A673 (cell line): ENCODE data around the gene NRXN3. TPM values are rescaled to one million over a fixed set of nuclear protein-coding genes. Genes with fewer than 3 reads are reported as not detected.

ENCODE experiments used
- BruUV-seq: library from RNA; stranded (reverse); fragments of 400-500 nt; replicated peaks from 2 replicates; lab custom pipeline; 2021; lab: Mats Ljungman, UMichigan
- CTCF ChIA-PET: fragments of 300-600 bp; sonication (Branson Sonifier 250); formaldehyde crosslinking; loops from one replicate; lab custom pipeline; 2022; ENCODE audit warnings: antibody characterized with exemption; lab: Charles Lee
- POLR2A ChIA-PET: fragments of 300-600 bp; sonication (Branson Sonifier 250); formaldehyde crosslinking; loops from one replicate; lab custom pipeline; 2022; ENCODE audit warnings: antibody characterized with exemption; ENCODE audit not compliant: low non-redundant PET; lab: Charles Lee
- DNase-seq: peaks from one replicate; pipeline ENCODE4 v3.0.0-alpha.2; 2015; ENCODE audit warnings: low spot score
- H3K27ac ChIP-seq: fragments of 200-600 bp; sonication (generic); 2 replicates; pipeline ENCODE4 v1.5.1; 2016; ENCODE audit warnings: mixed run types, low read depth, mild to moderate bottlenecking, mixed read lengths, antibody characterized with exemption, low read length; ENCODE audit not compliant: poor library complexity, severe bottlenecking
- H3K27me3 ChIP-seq: fragments of 200-600 bp; sonication (generic); replicated peaks from 2 replicates; pipeline ENCODE4 v1.6.1; 2017; ENCODE audit warnings: mixed run types, low read depth, mild to moderate bottlenecking, mixed read lengths, antibody characterized with exemption, low read length; ENCODE audit not compliant: insufficient read depth, poor library complexity
- H3K36me3 ChIP-seq: fragments of 200-600 bp; sonication (generic); 2 replicates; pipeline ENCODE4 v1.6.1; 2016; ENCODE audit warnings: mixed run types, mild to moderate bottlenecking, mixed read lengths, antibody characterized with exemption, low read length; ENCODE audit not compliant: insufficient read depth, poor library complexity, severe bottlenecking
- H3K4me1 ChIP-seq: fragments of 200-600 bp; sonication (generic); 2 replicates; pipeline ENCODE4 v1.6.1; 2017; ENCODE audit warnings: mixed run types, mild to moderate bottlenecking, mixed read lengths, antibody characterized with exemption, low read length; ENCODE audit not compliant: insufficient read depth, poor library complexity, severe bottlenecking
- H3K4me3 ChIP-seq: fragments of 200-600 bp; sonication (generic); 2 replicates; pipeline ENCODE4 v1.5.1; 2016; ENCODE audit warnings: low read depth, mixed run types, mild to moderate bottlenecking, mixed read lengths, low read length; ENCODE audit not compliant: poor library complexity, severe bottlenecking
- H3K9me3 ChIP-seq: fragments of 200-600 bp; sonication (generic); 2 replicates; pipeline ENCODE4 v1.6.1; 2016; ENCODE audit warnings: mixed run types, low read depth, mild to moderate bottlenecking, mixed read lengths, antibody characterized with exemption, low read length; ENCODE audit not compliant: poor library complexity, severe bottlenecking
- EZH2 ChIP-seq: fragments of 200-600 bp; sonication (generic); IDR thresholded peaks from 2 replicates; pipeline ENCODE4 v1.6.1; 2017; ENCODE audit warnings: borderline replicate concordance, low read depth, mild to moderate bottlenecking, mixed read lengths, antibody characterized with exemption, low read length; ENCODE audit not compliant: poor library complexity, severe bottlenecking
- intact Hi-C: fragments of 100-400 bp; cut with micrococcal nuclease; formaldehyde crosslinking; loops from one replicate; pipeline ENCODE4 v1.10.0; 2022; ENCODE audit not compliant: unreplicated experiment
- total RNA-seq: library from RNA; stranded (reverse); gene quantifications from 2 replicates; pipeline ENCODE4 v1.2.3, GENCODE V29; 2021
- TF ChIP-seq, protein P1 (sequence below): fragments of 300-800, 200-600 bp; sonication (generic); conservative IDR thresholded peaks from 2 replicates; pipeline ENCODE4 v1.5.1; 2017; ENCODE audit warnings: low read depth, mild to moderate bottlenecking, antibody characterized with exemption, low read length, moderate library complexity, mixed read lengths

Gene NRXN3
- total RNA-seq, 1 experiment from 2014 or later: 0.21 TPM

DNA sequence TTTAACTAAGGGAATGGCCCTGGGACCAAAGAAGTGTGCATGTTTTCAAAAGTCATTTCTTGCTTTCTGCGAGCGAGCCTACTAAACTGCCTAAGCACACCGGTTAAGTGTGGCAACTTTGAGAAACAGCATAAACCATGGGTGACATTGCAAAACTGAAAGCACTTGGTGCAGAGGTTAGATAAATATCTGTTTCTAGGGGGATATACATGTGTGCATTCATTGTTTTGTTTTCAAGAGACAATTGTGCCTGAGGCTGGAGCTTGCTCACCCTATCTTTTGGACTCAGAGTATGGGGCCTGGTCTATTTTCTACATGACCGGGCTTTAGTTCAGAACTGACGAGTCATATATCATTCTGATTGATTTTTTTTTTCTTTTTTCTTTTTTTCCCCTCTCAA, 923.4 kb downstream of the NRXN3 start:
- intact Hi-C loops: no loop called here
- Histone ChIP-seq H3K27ac (no peak overlapping the region), H3K4me3 (no peak overlapping the region), H3K9me3 (no peaks in the 10 kb centered on the region), H3K27me3 (peaks cover 3% of the 10 kb centered on the region), H3K36me3 (no peaks in the 10 kb centered on the region), H3K4me1 (no peaks in the 10 kb centered on the region)
- TF ChIP-seq, protein P1, sequence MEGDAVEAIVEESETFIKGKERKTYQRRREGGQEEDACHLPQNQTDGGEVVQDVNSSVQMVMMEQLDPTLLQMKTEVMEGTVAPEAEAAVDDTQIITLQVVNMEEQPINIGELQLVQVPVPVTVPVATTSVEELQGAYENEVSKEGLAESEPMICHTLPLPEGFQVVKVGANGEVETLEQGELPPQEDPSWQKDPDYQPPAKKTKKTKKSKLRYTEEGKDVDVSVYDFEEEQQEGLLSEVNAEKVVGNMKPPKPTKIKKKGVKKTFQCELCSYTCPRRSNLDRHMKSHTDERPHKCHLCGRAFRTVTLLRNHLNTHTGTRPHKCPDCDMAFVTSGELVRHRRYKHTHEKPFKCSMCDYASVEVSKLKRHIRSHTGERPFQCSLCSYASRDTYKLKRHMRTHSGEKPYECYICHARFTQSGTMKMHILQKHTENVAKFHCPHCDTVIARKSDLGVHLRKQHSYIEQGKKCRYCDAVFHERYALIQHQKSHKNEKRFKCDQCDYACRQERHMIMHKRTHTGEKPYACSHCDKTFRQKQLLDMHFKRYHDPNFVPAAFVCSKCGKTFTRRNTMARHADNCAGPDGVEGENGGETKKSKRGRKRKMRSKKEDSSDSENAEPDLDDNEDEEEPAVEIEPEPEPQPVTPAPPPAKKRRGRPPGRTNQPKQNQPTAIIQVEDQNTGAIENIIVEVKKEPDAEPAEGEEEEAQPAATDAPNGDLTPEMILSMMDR: no peak
- TF ChIP-seq EZH2: no peak
- BruUV-seq: no TSS peak
- CTCF ChIA-PET: no interaction called here
- POLR2A ChIA-PET: no interaction called here
- DNase-seq: no peak

DNA sequence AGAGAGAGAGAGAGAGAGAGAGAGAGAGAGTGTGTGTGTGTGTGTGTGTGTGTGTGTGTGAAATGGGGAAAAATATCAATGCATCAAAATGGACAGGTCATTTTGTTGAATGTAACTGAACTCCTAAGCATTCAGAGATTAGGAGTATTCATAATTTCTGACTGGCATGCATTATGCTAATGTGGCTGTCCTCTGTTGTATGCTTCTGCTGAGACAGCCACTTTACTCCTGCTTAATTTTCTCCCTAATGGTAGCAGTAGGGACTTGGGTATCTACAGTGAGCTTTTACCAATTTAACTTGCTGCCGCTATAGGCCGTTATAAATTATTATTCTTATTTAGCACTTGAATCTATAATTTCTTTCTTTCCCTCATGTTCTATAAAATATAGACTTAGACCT, 924.8 kb downstream of the NRXN3 start:
- Histone ChIP-seq H3K27ac (no peak overlapping the region), H3K4me3 (no peak overlapping the region), H3K36me3 (no peaks in the 10 kb centered on the region), H3K4me1 (no peaks in the 10 kb centered on the region), H3K9me3 (no peaks in the 10 kb centered on the region), H3K27me3 (peaks cover 3% of the 10 kb centered on the region)
- intact Hi-C loops: no loop called here
- no peak for DNase-seq
- ChIA-PET POLR2A (no interaction called here), CTCF (no interaction called here)
- no peak for TF ChIP-seq EZH2
- TF ChIP-seq, protein P1: no peak
- BruUV-seq: no TSS peak

DNA sequence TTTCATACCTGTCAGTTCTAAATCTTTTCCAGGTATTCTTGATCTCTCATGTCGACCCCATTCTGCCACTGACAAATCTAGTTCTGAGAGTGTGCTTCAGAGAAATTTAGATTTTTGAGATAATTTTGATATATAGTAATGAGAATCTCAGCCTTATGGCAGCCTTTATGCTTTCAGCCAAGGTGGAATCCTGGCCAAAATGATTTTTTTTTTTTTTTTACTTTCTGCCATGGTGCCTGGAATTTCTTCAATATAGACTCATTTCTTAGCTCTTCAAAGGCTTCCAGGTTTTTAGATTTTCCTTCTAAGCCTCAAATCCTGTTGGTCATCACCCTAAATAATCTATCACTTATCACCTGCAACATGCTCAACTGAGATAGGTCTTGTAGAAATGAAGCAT, 926.6 kb downstream of the NRXN3 start:
- CTCF ChIA-PET: no interaction called here
- Histone ChIP-seq H3K4me1 (no peaks in the 10 kb centered on the region), H3K9me3 (no peaks in the 10 kb centered on the region), H3K4me3 (no peak overlapping the region), H3K27me3 (peaks cover 3% of the 10 kb centered on the region), H3K27ac (no peak overlapping the region), H3K36me3 (no peaks in the 10 kb centered on the region)
- TF ChIP-seq EZH2: no peak
- TF ChIP-seq, protein P1: no peak
- intact Hi-C loops: no loop called here
- BruUV-seq: no TSS peak
- POLR2A ChIA-PET: interaction anchor here (0.6 kb wide), 1 partner anchor 141 kb away, joined by 3 read pairs; no protein-coding TSS in a partner anchor
- DNase-seq: no peak
